Endodermal cell (in vitro differentiated cells): ENCODE results near the gene SCAPER. TPM values are rescaled to one million over a fixed set of nuclear protein-coding genes. Genes with fewer than 3 reads are reported as not detected.
A peak's percentile ranks its signal among the peaks of the same experiment; 100 is the strongest.

Source experiments
- DNase-seq: peaks from one replicate; pipeline ENCODE4 v3.0.0-alpha.2; 2017
- H3K27ac ChIP-seq: 2 replicates; pipeline ENCODE4 v1.5.1; 2013; ENCODE audit warnings: mild to moderate bottlenecking, low read depth, low read length, moderate library complexity
- H3K27me3 ChIP-seq: 2 replicates; pipeline ENCODE4 v1.6.1; 2013; ENCODE audit warnings: mild to moderate bottlenecking, low read length, moderate library complexity; ENCODE audit not compliant: insufficient read depth, control insufficient read depth, poor library complexity, severe bottlenecking
- H3K36me3 ChIP-seq: 2 replicates; pipeline ENCODE4 v1.7.0; 2013; ENCODE audit warnings: mild to moderate bottlenecking, low read length, moderate library complexity; ENCODE audit not compliant: control insufficient read depth, insufficient read depth
- H3K4me1 ChIP-seq: one replicate; pipeline ENCODE4 v1.7.0; 2013; ENCODE audit warnings: low read length; ENCODE audit not compliant: control insufficient read depth, insufficient read depth
- H3K4me3 ChIP-seq: 2 replicates; pipeline ENCODE4 v1.5.1; 2013; ENCODE audit warnings: mild to moderate bottlenecking, low read length, moderate library complexity
- H3K9ac ChIP-seq: 2 replicates; pipeline ENCODE4 v1.6.1; 2013; ENCODE audit warnings: mild to moderate bottlenecking, low read length, moderate library complexity; ENCODE audit not compliant: poor library complexity, severe bottlenecking; ENCODE audit errors: extremely low read depth
- H3K9me3 ChIP-seq: 2 replicates; pipeline ENCODE4 v1.6.1; 2013; ENCODE audit warnings: mild to moderate bottlenecking, low read length, moderate library complexity; ENCODE audit not compliant: control insufficient read depth
- H3K27ac Mint-ChIP-seq: 2 replicates; pipeline ENCODE4 v1.8.0; 2020; ENCODE audit warnings: mixed read lengths
- H3K27me3 Mint-ChIP-seq: 2 replicates; pipeline ENCODE4 v1.8.0; 2021; ENCODE audit warnings: mild to moderate bottlenecking, mixed read lengths; ENCODE audit not compliant: insufficient read depth
- H3K36me3 Mint-ChIP-seq: 2 replicates; pipeline ENCODE4 v1.8.0; 2020; ENCODE audit warnings: low read depth, mixed read lengths
- H3K4me1 Mint-ChIP-seq: 2 replicates; pipeline ENCODE4 v1.8.0; 2020; ENCODE audit warnings: mixed read lengths
- H3K4me3 Mint-ChIP-seq: 2 replicates; pipeline ENCODE4 v1.8.0; 2020; ENCODE audit warnings: mild to moderate bottlenecking, moderate library complexity, mixed read lengths
- H3K9me3 Mint-ChIP-seq: 2 replicates; pipeline ENCODE4 v1.8.0; 2020; ENCODE audit warnings: mild to moderate bottlenecking, mixed read lengths
- CTCF ChIP-seq: fragments of 200-600 bp; sonication (generic); conservative IDR thresholded peaks from 2 replicates; pipeline ENCODE4 v1.5.0; 2021; ENCODE audit warnings: antibody characterized with exemption, mild to moderate bottlenecking
- WGBS, 2 experiments: methylation state at CpG; one replicate each; pipeline versions ENCODE4 v1.1.5 to v1.1.7; 2013; ENCODE audit warnings: missing lambda C conversion rate in 2 of 2, mixed read lengths in 1 of 2; ENCODE audit not compliant: insufficient coverage in 1 of 2, insufficient read length in 1 of 2; 5-methylcytosine and 5-hydroxymethylcytosine counted together
- total RNA-seq, 2 donors: library from RNA; stranded (reverse); fragmentation: NEBNext Ultra II Directional in 1 of 2; extraction: Animal tissue kit (Norgen Biotek cat#: 25700) in 1 of 2; gene quantifications; 2 replicates in 1 of 2; 3 replicates in 1 of 2; pipeline ENCODE4 v1.2.1, GENCODE V29; 2021

SCAPER gene
- total RNA-seq, 2 donors from 2014 or later: 8.9 to 12.2 TPM

- no peak overlapping the region for H3K27ac ChIP-seq
- TF ChIP-seq CTCF: no peak
Measured at GRCh38 chr15:76945494-76946093, 40.5 kb upstream of the SCAPER start.

GRCh38 chr15:76942331-76942730 is 37.2 kb upstream of the SCAPER start:
- Histone ChIP-seq H3K27me3 (no peaks in the 10 kb centered on the region), H3K36me3 (peaks cover 85% of the 10 kb centered on the region), H3K9ac (no peak overlapping the region), H3K27ac (no peak overlapping the region), H3K9me3 (no peaks in the 10 kb centered on the region), H3K4me1 (no peaks in the 10 kb centered on the region), H3K4me3 (no peak overlapping the region)
- peaks cover 2% of the 10 kb centered on the region for H3K4me1 Mint-ChIP-seq
- DNase-seq: no peak
- no peak overlapping the region for H3K27ac Mint-ChIP-seq
- 94 to 100% methylated on average over 1 to 2 of the region's 2 CpGs for WGBS, 2 experiments
- H3K36me3 Mint-ChIP-seq: peaks cover 68% of the 10 kb centered on the region
- TF ChIP-seq CTCF: no peak
- no peak overlapping the region for H3K4me3 Mint-ChIP-seq
- no peaks in the 10 kb centered on the region for H3K27me3 Mint-ChIP-seq
- H3K9me3 Mint-ChIP-seq: no peaks in the 10 kb centered on the region

More at GRCh38 chr15:76945494-76946093, 40.5 kb upstream of the SCAPER start:
- no peaks in the 10 kb centered on the region for H3K9me3 ChIP-seq
- peaks cover 93% of the 10 kb centered on the region for H3K36me3 ChIP-seq
- Mint-ChIP-seq H3K4me1 (no peaks in the 10 kb centered on the region), H3K27me3 (no peaks in the 10 kb centered on the region), H3K36me3 (peaks cover 70% of the 10 kb centered on the region), H3K27ac (no peak overlapping the region), H3K4me3 (no peak overlapping the region), H3K9me3 (no peaks in the 10 kb centered on the region)
- H3K9ac ChIP-seq: no peak overlapping the region
- DNase-seq: no peak
- no peak overlapping the region for H3K4me3 ChIP-seq
- no peaks in the 10 kb centered on the region for H3K27me3 ChIP-seq
- WGBS, 2 experiments: 95 to 100% methylated on average over 2 of the region's 2 CpGs
- no peaks in the 10 kb centered on the region for H3K4me1 ChIP-seq

- peaks cover 84% of the 10 kb centered on the region for H3K36me3 ChIP-seq
- H3K9ac ChIP-seq: no peak overlapping the region
- 98% methylated on average over 2 of the region's 2 CpGs; no CpG with 5 or more reads in 1 of the 2 experiments for WGBS, 2 experiments
- H3K27ac ChIP-seq: no peak overlapping the region
- no peak overlapping the region for H3K4me3 Mint-ChIP-seq
- no peaks in the 10 kb centered on the region for H3K27me3 Mint-ChIP-seq
- H3K36me3 Mint-ChIP-seq: peaks cover 68% of the 10 kb centered on the region
- no peak overlapping the region for H3K4me3 ChIP-seq
- H3K4me1 Mint-ChIP-seq: peaks cover 2% of the 10 kb centered on the region
- DNase-seq: no peak
- H3K27ac Mint-ChIP-seq: peak overlapping the region; percentile 27
- H3K27me3 ChIP-seq: no peaks in the 10 kb centered on the region
- H3K9me3 Mint-ChIP-seq: no peaks in the 10 kb centered on the region
- no peak for TF ChIP-seq CTCF
- no peaks in the 10 kb centered on the region for H3K9me3 ChIP-seq
- H3K4me1 ChIP-seq: no peaks in the 10 kb centered on the region
Measured at GRCh38 chr15:76941636-76942035, 36.5 kb upstream of the SCAPER start.
